GM18502 (cell line): ENCODE results near the gene CRB1.

Source experiments
- ATAC-seq: cut with Tn5 transposase; IDR thresholded peaks from one replicate; pipeline ENCODE4 v1.9.1; 2021; ENCODE audit warnings: mild to moderate bottlenecking; ENCODE audit not compliant: unreplicated experiment, poor library complexity

The CRB1 gene

DNA sequence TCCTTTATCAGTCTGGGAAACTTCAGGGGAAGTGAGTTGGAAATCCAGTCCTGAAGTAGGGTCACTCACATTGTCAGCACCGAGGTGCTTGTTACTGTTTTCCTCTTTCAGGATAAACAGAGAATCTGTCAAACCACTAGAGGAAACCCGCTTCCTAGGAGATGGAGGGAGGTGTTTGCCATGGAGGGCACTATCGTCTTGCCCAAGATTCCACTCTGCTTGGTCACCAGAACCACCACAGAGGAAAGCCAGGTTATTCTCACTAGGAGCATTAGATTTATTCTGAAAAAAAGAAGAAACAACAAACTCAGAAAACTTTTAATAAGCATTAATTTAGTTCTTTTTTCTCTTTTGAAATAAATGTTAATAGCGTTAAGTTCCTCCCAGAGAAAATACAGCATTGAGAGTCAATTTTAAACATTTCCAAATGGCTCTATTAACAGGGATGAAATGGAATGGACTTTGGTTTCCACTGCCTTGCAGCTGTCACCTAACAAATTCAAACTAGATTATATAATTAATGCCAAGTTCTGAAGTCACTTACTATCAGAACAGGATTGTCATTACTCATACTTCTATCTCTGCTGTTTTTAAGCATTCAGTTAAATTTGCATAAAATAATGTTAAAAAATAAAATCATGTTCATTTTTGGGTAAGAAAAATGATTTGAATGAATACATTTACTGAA, 242.8 kb downstream of the CRB1 start:
- ATAC-seq, result no peak

DNA sequence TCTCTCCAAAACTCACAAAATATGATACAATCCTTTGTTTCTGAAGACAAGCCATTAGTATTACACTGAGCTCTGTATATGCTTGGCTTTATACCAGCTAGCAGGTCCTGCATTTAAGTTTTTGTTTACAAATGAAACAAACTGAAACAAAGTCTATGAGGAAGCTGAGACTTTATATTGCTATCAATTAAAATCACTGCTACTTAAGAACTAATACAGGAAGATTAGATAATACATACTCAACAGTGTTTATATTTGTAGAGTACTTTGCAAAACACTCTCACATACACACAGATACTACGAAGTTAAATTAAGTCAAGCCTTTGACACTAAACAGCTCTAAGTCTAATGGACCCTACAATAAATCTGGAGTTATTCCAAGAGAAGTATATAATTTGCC, 247.4 kb downstream of the CRB1 start:
- ATAC-seq, result no peak

DNA sequence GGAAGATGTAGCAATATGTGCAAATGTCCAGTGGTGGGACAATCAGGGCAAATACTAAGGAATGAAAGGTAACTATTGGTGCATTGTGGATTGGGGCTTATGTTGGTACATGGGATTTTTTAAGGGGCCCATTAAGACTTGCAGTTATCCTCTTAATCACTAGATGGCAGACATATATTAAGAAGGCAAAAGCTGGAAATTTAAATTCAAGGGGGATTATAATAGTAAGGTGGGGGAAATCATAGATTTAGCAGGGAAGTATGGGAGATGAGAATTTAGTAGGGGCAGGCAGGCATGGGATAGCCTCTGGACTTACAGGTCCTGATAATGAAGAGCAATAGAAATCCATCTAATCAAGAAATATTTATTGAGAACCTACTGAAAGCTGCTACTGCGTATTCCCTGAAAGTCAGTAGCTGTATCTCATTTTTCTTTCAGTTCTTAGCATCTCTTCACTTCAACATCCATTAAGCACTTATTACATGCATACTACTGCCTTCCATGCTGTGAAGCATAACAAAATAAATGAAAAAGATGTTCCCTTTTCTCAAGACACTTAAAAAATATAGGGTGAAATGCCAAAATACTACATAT, 251.8 kb downstream of the CRB1 start:
- peak; percentile 58 for ATAC-seq

DNA sequence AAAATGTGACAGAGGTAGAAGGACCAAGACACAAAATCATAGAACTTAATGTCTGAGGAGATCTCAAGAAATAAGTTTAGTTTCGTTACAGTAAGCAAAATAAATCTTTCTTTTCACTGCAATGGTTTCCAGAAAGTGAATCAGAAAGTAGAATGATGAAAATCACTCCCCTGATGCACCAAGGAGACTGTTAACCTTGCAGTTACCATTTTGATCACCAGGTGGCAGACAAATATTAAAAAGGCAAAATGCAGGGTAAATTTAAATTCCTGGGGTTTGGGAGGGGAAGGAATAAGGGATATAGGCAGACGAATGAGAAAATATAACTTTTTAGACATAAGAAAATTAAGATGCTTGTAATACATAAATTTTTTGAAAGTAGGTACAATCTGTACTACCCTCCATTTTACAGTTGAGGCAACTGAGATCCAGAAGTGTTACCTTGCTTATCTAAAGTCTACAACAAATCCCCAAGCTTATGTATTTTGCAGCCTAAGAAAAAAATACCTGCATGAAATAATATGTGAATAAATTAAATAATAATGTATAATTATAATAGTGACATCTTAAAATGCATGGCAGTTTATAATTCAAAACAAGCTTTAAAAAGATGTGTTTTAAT, 253.2 kb downstream of the CRB1 start:
- peak; percentile 80 for ATAC-seq

DNA sequence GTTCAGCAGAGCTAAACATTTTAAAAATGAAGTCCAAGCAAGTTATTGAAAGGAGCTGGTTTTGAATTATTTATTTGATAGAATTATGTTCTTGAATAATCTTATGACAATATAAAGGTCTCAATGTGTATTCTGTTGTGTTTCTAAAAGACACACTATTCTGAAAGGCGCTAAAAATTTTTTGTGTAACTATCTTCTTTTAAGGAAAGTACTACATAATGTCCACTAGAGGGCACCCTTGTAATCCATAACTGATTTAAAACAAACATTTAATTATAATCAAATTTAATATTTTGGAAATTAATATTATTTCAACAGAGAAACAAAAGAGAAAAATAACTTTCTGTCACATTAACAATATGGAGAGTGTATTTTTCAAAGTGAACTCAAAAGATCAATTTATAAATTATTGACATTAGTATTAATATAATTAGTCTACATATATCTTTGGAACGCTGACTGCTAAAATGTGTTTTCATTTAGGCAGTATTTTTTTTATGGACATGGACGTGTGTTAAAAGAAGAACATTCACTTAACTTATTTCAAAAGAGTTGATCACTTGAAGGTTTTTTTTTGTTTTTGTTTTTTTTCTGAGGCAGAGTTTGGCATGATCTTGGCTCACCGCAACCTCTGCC, 258.8 kb downstream of the CRB1 start:
- peak; percentile 61 for ATAC-seq
